Measurements from ENCODE around the gene AZU1.

DNA sequence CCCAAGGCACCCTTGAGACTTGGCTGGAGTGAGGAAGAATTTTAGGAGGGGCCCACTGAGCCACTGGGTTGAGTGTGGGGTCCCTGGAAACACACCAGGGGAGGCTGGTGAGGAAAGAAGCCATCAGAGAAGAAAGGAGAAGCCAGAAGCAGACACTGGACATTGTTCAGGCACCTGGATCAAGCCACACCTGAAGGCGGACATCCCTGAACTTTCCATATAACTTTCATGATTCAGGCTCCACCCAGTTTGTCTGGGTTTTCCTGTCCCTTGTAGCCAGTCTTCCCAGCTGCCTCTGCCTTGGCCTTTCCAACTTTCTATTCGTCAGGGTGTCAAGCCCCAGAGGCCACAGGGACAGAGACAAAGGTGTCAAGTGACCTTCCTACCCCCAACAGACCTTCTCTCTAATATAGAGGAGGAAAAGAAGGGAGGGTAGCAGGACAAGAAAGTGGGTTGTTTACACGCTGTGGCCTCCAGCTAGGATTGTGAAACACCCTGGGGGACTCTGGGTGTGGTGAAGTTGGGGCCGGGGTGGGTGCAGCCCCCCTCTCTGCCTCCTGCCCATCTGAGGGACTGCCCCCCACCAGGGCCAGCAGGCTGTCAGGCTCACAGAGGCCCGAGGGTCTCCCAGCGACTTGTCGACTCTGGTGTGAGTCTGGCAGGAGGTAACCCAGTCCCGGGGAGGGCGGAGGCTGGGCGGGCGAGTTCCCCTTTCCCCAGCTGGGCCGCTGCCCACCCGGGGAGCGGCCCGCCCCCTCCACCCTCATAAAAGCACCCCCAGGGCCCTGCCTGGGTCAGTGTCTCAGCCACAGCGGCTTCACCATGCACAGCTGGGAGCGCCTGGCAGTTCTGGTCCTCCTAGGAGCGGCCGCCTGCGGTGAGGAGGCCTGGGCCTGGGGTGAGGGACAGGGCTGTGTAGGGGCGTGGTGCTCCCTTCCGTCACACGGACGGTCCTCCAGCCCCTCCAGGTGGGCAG lies 31.5 kb downstream of the AZU1 start, which contains the start of gene CFD:
- TF ChIP-seq, protein P1, sequence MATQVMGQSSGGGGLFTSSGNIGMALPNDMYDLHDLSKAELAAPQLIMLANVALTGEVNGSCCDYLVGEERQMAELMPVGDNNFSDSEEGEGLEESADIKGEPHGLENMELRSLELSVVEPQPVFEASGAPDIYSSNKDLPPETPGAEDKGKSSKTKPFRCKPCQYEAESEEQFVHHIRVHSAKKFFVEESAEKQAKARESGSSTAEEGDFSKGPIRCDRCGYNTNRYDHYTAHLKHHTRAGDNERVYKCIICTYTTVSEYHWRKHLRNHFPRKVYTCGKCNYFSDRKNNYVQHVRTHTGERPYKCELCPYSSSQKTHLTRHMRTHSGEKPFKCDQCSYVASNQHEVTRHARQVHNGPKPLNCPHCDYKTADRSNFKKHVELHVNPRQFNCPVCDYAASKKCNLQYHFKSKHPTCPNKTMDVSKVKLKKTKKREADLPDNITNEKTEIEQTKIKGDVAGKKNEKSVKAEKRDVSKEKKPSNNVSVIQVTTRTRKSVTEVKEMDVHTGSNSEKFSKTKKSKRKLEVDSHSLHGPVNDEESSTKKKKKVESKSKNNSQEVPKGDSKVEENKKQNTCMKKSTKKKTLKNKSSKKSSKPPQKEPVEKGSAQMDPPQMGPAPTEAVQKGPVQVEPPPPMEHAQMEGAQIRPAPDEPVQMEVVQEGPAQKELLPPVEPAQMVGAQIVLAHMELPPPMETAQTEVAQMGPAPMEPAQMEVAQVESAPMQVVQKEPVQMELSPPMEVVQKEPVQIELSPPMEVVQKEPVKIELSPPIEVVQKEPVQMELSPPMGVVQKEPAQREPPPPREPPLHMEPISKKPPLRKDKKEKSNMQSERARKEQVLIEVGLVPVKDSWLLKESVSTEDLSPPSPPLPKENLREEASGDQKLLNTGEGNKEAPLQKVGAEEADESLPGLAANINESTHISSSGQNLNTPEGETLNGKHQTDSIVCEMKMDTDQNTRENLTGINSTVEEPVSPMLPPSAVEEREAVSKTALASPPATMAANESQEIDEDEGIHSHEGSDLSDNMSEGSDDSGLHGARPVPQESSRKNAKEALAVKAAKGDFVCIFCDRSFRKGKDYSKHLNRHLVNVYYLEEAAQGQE (IDR thresholded peaks at IDR 0.05; ENCODE audit: insufficient read depth in 1 of 2, low read depth in 2 of 2, low read length in 2 of 2), result no peak
- TF ChIP-seq POLR2AphosphoS5 (IDR thresholded peaks at IDR 0.05; ENCODE audit: low read depth, low read length), result no peak
- no peak for TF ChIP-seq SIN3A (IDR thresholded peaks at IDR 0.05; ENCODE audit: borderline replicate concordance, insufficient read depth, low read length)
